NCI-H2196 (cell line): ENCODE results near the gene PER2.
A peak's percentile ranks its signal among the peaks of the same experiment; 100 is the strongest.
"Not testable (repeated sequence)": the region's sequence is repeated elsewhere in the genome, so short reads cannot be mapped to it uniquely, and the experiment has no call there.

Experiments
- DNase-seq: peaks from one replicate; lab custom pipeline; 2025; ENCODE audit not compliant: unreplicated experiment; lab: John Stamatoyannopoulos, UW

Gene PER2

DNA sequence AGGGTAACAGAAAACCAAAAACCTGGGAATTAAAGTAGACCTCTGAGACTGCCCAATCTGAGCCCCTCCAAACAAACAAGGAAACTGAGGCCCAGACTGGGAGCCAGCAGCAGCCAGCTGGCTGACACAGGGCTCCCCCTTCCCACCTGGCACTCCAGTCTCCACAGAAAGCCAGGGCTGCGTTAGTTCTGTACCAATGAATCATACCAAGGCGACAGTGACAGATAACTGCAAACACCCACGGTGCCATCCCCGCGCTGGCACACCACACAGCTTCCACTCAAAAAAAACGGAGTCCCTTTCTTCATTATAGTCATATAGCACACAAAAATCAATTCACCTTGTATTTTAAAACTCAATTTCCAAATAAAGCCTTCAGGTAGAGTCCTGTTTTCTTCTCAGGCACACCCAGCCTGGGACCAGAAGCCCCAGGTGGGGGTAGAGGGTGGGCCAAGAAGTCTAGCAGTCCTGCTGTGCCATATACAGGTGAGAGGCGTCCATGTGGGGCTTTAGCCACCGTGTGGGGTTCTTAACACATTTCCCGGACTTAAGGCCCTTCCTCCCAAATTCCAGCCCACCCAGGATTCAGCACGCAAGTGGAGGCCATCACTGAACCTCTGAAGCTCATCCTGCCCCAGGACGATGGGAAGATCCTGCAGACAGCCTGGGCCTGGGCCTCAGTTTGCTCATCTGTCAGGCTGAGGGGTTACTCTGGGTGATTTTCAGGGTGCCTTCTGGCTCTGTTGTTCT lies 1.2 kb downstream of the PER2 start:
- DNase-seq: no peak

DNA sequence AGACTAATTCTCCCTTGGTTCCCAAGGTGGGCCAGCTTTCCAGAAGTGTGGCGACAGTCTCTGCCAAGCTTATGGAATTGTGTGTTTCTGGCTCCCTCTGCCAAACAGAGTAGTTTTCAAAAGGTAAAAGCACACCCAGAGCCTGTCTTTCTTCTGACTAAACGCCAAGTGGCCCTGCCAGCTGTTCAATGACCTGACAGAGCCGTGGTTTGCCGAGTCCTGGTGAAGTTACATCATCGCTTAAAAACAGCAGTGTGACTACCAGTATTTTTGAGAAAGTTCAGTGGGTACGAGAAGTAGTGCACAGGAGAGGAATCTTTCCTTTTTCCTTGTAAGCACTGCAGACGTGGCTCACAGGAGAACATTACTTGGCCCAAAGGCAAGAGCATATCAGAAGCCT lies 1.9 kb downstream of the PER2 start:
- peak; percentile 68 for DNase-seq

DNA sequence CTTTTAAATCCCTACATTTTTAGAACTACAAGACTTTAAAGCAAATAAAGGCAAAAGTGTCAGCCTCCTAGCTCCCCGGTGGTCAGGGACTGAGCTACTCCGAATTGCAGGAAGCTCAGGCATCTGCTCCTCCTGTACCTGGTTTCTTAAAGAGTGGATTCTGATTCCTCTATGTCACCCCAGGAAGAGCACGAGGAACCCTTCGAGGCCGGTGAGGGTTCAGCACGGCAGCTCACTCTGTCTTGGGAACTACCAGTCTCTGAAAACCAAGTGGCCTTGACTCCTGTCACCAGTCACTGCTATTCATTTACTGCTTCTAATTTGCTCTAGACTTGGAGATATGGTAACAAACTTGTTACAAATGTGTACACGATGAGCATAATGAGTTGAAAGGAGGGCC lies 2.3 kb downstream of the PER2 start:
- no peak for DNase-seq

DNA sequence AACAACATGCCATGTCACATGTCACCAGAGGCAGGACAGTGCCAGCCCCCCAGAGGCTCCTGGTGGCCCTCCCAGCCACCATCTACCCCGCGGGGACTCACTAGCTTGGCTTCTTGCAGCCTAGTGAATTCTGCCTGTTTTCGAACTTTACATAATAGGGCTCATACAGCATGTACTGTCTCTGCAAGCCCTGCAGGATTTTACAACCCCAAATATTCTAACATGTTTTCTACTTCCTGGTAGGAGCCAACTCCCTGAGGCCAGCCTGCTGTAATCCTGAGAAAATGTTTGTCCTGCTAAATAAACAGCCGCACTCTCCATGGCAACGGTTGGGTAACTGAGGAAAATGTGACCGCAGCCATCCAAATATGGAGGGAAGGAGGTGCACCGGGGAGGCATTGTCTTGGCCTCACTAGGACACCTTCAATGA lies 2.7 kb downstream of the PER2 start:
- peak; percentile 92 for DNase-seq

DNA sequence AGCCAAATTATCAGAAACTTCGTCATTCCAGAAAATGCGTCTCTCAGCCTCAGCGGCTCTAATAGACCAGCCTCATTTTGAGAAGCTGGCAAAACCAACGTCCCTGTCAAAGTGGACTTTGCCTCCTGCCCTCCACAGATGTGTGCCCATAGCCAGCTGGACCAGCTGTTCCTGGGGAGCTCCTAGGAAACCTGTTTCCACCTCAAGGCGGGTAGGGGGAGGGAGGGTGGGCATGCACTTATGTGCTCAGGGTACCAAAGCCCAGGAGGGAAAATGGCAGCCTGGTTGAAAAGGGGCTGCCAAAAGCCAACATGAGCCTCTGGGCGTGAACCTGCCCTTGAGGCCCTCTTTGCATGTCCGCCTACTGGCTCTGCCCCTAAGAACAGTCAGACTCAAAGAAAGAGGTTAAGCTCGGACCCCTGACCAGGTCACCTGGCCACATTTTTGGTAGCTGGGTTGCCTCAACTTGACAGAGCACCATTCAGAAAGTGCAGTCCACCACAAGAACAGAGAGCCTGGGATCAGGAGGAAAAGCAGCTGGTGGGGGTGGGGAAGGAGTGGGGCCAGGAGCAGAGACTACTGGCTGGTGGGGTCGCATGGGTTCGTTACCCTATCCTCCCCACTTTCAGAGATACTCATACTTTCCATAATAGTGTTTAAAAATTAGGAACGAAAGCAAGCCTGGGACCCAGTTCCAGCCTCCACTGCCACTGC lies 3.5 kb downstream of the PER2 start:
- no peak for DNase-seq

DNA sequence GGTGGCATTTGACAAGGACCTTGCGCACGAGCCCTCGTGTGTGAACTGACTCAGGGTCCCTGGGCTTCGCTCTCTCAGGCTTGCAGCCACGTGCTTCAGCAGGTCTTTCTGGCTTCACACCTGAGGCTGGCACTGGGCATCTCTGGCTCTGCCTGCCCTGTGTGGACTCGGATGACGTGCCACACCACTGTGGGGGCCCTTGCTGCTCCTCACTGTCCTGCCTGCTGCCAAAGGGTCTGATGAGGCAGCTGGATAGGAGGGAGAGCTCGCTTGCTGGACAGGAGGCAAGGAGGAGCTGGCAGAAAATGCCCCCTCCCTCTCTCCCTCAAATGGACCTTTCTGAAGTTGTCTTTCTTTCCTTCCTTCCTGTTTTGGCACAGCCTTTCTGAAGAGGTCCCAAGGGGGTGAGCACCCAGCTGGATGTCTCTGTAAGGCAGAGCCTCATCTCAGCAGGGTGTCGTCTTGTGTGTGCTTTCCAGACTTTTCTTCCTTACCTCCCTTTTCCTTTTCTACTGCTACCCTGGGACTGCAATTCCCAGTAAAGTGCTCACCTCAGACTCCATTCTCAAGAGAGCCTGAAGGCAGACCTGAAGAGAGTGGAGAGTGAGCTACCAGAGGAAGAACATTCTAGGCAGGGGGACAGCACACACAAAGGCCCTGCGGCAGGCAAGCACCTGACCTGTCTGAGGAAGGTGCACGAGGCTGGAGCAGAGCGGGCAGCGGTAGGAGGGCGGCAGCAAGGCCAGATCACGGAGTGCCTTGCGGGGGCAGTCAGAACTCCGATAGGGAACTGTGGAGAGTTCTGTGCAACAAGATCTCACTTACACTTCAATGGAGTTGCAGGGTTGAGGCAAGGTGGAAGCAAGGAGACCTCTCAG lies 5.3 kb downstream of the PER2 start:
- no peak for DNase-seq

DNA sequence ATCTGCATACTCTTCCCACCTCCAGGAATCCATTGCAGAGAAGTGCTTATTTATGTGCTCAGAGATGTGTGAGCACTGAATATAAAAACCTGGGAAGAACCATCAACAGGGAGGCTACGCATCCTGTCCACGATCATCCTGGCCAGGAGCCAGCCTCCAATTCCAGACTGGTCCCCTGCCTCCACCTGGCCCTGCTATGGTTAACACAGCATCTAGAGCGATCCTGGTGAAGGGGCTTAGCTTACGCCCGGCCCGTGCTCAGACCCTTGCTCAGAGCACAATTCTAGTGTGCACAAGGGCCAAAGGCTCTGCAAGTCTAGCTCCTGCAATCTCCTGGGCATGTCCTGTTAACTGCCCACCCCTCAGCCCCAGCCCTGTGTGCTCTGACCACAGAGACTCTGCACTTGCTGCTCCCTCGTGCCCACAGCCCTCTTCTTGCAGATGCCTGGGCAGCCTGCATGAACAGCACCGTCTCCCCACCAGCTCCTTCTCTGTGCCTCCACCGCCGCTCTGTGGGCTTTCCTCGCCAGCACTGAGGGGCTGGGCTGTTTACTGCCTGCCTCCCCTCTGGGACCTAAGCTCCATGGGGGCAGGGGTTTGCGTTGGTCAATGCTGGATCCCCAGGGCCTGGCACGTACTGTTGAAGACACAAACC lies 6.5 kb downstream of the PER2 start:
- DNase-seq: no peak

DNA sequence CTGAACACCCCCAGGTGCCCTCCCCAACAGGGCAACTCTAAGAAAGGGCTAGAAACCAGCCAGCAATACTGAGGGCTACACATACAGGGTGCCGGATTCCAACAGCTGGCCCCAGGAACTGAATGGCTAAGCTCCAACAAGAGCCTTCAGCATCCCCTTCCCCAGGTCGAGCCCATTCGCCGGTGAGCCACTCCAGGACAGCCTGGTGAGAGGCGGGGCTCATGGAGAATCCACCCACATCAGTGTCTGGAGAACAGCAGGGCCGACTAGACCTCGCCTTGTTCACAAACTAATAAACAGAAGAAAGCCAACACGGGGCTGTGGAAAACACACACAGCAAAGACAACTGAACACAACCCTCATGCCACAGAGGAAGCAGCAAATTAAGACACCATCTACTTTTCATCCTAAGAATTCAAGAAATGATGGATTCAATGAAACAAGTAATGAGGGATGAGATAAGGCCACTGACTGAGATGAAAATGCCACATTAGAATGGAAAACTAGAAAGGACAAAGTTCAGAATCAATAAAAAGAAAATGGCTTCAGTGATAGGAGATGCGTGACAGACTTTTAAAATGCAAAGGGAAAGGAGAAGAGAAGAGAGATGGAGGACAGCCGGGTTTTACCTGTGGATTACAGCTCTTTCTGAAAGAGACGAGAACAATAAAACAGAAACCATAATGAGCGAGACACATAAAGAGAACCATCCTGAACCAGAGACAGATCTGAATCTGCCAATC lies 8.2 kb downstream of the PER2 start:
- no peak for DNase-seq

DNA sequence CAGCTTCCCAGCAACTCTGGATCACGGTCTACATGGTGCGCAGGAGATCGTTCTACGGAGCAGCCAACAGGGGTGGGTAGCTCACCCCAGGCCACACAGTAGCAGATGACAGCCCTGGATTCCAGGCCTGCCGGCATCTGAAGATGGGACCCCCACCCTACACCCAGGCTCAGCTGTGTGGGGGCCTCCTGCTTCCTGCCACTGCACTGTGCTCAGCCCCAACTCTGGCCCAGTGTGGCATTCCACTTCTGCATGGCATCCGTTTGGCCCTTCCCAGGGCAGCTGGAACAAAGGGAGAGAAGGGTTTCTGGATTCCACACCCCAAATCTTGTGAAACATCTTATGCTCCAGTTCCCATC lies 9.1 kb downstream of the PER2 start:
- DNase-seq: no peak

DNA sequence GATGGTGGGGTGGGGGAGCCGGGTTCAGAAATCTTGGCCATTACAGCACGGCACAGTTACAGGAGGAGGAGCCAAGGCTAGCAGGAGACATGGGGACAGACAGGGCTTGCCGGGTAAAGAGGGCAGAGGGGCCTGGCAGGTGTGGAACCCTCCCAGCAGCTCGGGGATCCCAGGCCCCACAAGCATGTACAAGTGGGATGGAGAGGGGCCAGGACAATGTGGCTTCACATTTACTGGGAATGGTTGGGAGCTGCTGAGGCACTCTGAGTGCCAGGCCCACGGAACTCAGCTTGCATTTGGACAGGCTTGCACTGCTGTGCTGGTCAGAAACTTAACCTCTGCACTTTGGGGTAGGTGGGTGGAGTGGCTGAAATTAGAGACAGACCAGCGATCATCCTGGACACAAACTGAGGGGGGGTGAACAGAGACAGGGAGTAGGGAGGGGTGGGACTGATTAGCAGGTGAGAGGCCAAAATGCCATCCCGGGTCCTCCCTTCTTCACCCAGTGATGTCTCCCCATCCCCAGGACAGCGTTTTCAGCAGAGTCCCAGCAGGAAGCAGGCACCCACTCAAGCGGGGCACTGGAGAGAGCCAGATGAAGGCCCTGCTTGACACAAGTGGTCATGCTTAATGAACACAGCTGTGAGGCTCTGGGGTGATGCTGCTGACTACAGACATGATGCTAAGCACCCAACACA lies 9.6 kb downstream of the PER2 start:
- no peak for DNase-seq

DNA sequence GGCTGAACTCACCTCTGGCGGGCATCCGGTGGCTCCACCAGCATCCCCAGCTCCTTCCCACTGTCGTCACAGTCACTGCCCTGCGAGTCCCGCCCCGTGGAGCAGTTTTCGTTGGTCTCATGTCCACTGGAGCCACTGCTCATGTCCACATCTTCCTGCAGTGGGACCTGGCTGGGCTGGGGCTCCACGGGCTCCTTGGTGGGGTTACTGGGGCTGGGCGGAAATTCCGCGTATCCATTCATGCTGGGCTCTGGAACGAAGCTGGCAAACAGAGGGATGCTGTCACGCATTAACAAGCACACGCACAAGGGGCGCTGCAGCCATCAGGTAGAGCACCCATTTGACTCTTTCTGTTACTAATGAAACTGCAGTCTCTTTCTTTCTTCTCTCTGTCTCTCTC lies 10.7 kb downstream of the PER2 start:
- DNase-seq: no peak

DNA sequence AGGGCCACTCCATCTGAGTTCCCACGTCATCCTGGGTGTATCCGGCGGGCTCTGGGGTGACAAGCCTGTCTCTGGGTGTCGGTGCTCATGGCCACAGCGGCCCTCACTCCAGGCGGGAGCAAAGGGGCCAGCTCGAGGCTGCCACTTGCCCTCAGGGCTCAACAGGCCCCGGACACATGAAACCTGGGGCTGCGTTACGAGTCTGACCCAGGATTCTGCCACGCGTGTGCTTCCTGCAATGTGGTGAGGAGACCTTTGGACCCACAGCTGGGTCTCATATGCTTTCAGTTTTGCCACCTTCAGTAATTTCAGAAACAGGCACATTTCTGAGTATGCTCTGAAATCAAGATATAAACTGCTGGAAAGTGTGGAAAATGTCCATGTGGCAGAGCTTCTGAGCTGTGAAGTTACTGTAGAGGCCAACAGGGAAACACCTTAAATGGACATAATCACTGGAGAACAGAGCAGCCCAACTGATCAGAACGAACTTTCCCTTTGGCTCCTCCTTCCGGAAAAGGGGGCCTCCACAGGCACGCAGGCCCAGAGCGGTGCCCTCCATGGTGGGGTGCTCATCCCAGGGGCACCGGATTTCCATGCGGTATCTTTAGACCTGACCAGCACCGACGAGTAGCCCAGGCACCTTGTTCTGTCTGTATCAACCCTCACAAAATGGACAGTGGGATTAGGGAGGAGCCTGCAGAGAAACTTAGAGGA lies 14.1 kb downstream of the PER2 start:
- DNase-seq: no peak

DNA sequence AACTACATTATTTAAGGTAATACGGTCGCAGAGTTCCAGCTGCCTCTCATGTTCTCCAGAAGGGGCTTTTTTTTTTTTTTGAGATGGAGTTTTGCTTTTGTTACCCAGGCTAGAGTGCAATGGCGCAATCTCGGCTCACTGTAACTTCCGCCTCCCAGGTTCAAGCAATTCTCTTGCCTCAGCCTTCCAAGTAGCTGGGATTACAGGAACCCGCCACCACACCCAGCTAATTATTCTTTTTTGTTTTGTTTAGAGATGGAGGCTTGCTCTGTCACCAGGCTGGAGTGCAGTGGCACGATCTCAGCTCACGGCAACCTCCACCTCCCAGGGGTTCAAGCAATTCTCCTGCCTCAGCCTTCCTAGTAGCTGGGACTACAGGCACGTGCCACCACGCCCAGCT lies 15.0 kb downstream of the PER2 start:
- not testable (repeated sequence) for DNase-seq

DNA sequence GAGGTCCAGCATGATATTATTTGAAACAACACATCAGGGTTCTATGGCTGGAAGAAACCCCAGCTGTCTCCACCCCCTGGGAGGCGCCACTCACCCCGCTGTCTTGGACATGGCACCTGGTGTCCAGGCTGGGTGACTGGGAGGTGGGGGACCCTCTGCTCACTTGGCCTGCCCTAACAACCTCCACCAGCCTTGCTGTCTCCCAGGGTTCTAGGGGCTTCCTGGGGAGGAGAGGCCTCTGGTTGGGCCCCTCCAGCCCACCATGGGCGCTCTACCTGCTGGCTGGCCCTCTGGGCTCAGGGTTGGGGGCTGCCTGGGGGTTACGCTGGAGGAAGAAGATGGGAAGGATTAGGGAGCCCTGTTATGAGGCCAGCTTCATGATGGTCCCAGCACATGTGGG lies 16.3 kb downstream of the PER2 start:
- DNase-seq: no peak

DNA sequence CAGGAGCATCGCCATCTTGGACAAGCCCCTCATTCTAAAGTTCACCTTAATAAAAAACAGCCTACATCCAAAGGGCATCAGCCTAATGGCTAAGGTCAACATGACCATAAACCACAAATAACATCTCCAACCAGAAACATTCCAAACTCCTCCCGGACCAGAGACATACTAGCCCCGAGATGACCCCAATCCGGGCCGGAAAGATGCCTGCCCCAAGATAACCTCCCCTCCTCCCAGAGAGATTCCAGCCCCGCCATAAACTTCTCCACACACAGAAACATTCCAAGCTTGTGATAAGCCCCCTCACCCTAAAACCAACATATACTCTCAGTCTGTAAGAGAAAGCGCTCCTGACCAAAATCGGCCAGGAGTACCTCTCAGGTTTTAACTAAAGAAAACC lies 16.7 kb downstream of the PER2 start:
- not testable (repeated sequence) for DNase-seq

DNA sequence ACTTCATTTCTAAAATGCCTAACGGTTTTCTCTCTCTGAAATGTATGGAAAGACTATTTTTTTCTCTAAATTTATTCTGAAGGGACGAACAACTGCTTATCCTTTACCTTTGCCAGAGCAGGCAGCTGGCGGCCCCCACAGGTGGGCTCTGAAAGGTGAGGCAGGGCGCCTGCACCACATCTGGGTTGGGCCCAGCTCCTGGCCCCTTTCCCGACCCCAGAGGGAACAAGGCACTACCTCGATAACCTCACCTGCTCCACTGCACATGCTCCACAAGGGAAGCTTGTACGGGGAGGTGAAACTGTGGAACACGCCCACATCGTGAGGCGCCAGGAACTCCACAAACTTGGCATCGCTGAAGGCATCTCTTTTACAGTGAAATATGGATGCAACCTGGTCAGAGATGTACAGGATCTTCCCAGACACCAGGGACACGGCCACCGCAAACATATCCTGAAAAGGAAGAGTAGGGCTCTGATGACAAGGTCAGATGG lies 17.3 kb downstream of the PER2 start:
- no peak for DNase-seq

DNA sequence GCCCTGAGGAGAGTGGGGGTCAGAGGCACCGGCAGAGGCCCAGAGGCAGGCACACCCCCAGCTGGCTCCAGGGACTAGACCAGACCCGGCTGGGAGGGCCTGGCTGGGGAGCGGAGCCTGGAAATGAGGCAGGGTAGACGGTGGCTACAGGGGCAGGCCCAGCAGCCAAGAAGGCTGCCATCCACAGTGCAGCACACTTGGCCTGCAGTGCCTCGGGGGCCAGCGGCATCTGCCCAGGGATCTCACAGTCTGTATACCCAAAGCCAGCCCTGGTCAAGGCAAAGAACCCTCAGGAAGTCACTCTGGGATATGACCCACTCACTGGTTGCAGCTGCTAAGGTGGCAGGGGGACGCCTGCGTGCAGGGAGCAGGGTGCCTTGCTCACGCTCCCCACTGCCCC lies 17.8 kb downstream of the PER2 start:
- no peak for DNase-seq

DNA sequence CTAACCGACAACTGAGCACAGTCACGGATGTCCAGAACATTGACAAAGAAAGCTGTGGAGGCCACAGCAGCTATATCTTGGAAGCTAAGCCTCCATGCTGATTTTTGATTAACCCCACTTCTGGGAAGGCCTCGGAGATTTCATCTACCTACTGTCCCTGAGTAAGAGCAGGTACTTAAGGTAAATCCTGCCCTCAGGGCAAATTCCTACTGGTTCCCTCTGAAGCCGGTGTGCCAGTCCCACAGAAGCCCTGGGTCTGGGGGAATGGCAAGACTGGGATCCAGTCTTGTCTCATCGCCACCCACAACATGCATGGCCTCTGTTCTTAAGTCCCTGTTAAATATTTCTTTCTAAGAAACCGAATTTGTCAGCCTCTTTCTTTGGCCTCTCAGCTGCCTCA lies 18.7 kb downstream of the PER2 start:
- no peak for DNase-seq
